ENCODE data around the gene PPP1R3F. TPM values are rescaled to one million over a fixed set of nuclear protein-coding genes. Genes with fewer than 3 reads are reported as not detected.

PPP1R3F gene
- total and polyA plus RNA-seq, 9 of the 15 experiments (the other 6 are each of a cell fraction or from before 2014, with no cell fraction given) = 0.03 to 0.91 (median 0.43) TPM; not detected in 1

- no peak for TF ChIP-seq NR0B1 (IDR thresholded peaks at IDR 0.05; ENCODE audit: partially characterized antibody)
- 0 out of 2 replicates have a peak, but pooled peaks have one; percentile 17 for TF ChIP-seq RNF2 (IDR thresholded peaks at IDR 0.05)
- TF ChIP-seq CC2D1A (IDR thresholded peaks at IDR 0.05) = peak; percentile 81; the same call in 1 of the 2 replicates
- TF ChIP-seq SRSF3 (IDR thresholded peaks at IDR 0.05; ENCODE audit: insufficient read depth, low read length) = no peak
- no peak for TF ChIP-seq HIVEP1 (CRISPR knock-in tag; IDR thresholded peaks at IDR 0.05)
- TF ChIP-seq ARNT (IDR thresholded peaks at IDR 0.05) = no peak
- TF ChIP-seq TSC22D4 (tag; IDR thresholded peaks at IDR 0.05) = no peak
- TF ChIP-seq, protein P1, sequence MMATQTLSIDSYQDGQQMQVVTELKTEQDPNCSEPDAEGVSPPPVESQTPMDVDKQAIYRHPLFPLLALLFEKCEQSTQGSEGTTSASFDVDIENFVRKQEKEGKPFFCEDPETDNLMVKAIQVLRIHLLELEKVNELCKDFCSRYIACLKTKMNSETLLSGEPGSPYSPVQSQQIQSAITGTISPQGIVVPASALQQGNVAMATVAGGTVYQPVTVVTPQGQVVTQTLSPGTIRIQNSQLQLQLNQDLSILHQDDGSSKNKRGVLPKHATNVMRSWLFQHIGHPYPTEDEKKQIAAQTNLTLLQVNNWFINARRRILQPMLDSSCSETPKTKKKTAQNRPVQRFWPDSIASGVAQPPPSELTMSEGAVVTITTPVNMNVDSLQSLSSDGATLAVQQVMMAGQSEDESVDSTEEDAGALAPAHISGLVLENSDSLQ (IDR thresholded peaks at IDR 0.05) = peak; percentile 87
- no peak for TF ChIP-seq TAL1 (IDR thresholded peaks at IDR 0.05)
- TF ChIP-seq MEF2D (tag; conservative IDR thresholded peaks at IDR 0.05; ENCODE audit: low read depth) = no peak
- TF ChIP-seq, protein P2, sequence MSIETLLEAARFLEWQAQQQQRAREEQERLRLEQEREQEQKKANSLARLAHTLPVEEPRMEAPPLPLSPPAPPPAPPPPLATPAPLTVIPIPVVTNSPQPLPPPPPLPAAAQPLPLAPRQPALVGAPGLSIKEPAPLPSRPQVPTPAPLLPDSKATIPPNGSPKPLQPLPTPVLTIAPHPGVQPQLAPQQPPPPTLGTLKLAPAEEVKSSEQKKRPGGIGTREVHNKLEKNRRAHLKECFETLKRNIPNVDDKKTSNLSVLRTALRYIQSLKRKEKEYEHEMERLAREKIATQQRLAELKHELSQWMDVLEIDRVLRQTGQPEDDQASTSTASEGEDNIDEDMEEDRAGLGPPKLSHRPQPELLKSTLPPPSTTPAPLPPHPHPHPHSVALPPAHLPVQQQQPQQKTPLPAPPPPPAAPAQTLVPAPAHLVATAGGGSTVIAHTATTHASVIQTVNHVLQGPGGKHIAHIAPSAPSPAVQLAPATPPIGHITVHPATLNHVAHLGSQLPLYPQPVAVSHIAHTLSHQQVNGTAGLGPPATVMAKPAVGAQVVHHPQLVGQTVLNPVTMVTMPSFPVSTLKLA (conservative IDR thresholded peaks at IDR 0.05) = peak in 1 of 2 experiments; percentile 34; a peak in 1 of 4 replicates
- no peak for TF ChIP-seq MTA1 (IDR thresholded peaks at IDR 0.05; ENCODE audit: borderline replicate concordance)
- no peak for TF ChIP-seq RUNX1 (IDR thresholded peaks at IDR 0.05; ENCODE audit: low read depth)
- TF ChIP-seq, protein P3, sequence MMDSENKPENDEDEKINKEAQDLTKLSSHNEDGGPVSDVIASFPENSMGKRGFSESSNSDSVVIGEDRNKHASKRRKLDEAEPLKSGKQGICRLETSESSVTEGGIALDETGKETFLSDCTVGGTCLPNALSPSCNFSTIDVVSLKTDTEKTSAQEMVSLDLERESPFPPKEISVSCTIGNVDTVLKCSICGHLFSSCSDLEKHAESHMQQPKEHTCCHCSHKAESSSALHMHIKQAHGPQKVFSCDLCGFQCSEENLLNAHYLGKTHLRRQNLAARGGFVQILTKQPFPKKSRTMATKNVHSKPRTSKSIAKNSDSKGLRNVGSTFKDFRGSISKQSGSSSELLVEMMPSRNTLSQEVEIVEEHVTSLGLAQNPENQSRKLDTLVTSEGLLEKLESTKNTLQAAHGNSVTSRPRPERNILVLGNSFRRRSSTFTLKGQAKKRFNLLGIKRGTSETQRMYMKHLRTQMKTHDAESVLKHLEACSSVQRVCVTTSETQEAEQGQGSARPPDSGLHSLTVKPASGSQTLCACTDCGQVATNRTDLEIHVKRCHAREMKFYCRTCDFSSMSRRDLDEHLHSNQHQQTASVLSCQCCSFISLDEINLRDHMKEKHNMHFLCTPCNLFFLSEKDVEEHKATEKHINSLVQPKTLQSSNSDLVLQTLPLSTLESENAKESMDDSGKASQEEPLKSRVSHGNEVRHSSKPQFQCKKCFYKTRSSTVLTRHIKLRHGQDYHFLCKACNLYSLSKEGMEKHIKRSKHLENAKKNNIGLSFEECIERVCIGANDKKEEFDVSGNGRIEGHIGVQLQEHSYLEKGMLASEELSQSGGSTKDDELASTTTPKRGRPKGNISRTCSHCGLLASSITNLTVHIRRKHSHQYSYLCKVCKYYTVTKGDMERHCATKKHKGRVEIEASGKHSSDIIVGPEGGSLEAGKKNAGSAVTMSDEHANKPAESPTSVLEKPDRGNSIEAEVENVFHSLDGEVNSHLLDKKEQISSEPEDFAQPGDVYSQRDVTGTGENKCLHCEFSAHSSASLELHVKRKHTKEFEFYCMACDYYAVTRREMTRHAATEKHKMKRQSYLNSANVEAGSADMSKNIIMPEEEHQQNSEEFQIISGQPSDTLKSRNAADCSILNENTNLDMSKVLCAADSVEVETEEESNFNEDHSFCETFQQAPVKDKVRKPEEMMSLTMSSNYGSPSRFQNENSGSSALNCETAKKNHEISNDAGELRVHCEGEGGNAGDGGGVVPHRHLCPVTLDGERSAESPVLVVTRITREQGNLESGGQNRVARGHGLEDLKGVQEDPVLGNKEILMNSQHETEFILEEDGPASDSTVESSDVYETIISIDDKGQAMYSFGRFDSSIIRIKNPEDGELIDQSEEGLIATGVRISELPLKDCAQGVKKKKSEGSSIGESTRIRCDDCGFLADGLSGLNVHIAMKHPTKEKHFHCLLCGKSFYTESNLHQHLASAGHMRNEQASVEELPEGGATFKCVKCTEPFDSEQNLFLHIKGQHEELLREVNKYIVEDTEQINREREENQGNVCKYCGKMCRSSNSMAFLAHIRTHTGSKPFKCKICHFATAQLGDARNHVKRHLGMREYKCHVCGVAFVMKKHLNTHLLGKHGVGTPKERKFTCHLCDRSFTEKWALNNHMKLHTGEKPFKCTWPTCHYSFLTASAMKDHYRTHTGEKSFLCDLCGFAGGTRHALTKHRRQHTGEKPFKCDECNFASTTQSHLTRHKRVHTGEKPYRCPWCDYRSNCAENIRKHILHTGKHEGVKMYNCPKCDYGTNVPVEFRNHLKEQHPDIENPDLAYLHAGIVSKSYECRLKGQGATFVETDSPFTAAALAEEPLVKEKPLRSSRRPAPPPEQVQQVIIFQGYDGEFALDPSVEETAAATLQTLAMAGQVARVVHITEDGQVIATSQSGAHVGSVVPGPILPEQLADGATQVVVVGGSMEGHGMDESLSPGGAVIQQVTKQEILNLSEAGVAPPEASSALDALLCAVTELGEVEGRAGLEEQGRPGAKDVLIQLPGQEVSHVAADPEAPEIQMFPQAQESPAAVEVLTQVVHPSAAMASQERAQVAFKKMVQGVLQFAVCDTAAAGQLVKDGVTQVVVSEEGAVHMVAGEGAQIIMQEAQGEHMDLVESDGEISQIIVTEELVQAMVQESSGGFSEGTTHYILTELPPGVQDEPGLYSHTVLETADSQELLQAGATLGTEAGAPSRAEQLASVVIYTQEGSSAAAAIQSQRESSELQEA (IDR thresholded peaks at IDR 0.05; ENCODE audit: low read depth) = no peak
- no peak for TF ChIP-seq NR2C2 (CRISPR knock-in tag; IDR thresholded peaks at IDR 0.05)
- TF ChIP-seq NR2C2 (tag; IDR thresholded peaks at IDR 0.05) = no peak
- peak; percentile 77 for TF ChIP-seq POLR2A (conservative IDR thresholded peaks at IDR 0.05)
- no peak for TF ChIP-seq MEIS2 (IDR thresholded peaks at IDR 0.05; ENCODE audit: partially characterized antibody)
Observed at GRCh38 chrX:49269010-49269766, 405 bp upstream of the PPP1R3F start (continued).

All from K562 (cell line).